HG03520 (cell line): ENCODE results near the gene PDE10A.
"Not testable (repeated sequence)": the region's sequence is repeated elsewhere in the genome, so short reads cannot be mapped to it uniquely, and the experiment has no call there.

Source experiments
- ATAC-seq: cut with Tn5 transposase; IDR thresholded peaks from one replicate; pipeline ENCODE4 v1.9.1; 2021; ENCODE audit warnings: mild to moderate bottlenecking, moderate library complexity; ENCODE audit not compliant: unreplicated experiment

Gene PDE10A

GRCh38 chr6:165628955-165629354, 34.1 kb downstream of the PDE10A start:
- no peak for ATAC-seq

DNA sequence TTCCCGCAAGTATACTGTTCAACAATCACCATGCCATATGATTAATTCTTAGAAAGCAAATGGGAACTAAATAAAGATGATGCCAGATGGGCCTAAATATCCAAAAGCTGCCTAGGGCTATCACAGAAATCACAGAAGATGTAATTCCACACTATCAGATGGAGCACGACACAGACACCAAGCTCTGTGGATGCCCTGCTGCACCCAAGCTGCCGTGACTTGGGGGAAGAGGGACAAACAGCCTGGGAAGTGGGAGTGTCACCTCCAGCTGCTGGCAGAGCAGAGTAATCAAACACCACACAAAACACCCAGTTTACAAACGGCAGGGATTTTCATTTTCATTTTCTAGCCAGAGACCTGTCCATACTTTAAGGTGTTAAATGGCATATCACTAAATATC, 35.7 kb downstream of the PDE10A start:
- no peak for ATAC-seq

DNA sequence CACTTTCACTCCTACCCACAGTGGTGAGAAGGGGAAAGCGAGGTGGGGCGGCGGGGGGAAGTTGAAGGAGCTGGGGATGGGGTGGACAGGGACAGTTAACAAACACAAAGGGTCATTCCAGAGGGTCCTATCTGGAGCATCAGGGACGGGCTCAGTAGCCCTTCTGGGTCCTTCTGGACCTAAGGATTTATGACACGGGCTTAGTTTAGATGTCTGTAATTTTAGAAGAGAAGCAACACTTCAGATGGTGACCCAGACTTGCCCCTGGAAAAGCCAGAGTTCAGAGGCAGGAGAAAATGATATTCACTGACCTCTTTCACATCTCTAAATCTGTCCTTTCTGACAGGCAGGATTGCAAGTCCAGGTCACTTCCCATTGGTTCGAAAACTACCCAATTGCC, 36.3 kb downstream of the PDE10A start:
- no peak for ATAC-seq

- ATAC-seq: no peak
These were observed 38.0 kb downstream of the PDE10A start for GRCh38 chr6:165624871-165625639.

DNA sequence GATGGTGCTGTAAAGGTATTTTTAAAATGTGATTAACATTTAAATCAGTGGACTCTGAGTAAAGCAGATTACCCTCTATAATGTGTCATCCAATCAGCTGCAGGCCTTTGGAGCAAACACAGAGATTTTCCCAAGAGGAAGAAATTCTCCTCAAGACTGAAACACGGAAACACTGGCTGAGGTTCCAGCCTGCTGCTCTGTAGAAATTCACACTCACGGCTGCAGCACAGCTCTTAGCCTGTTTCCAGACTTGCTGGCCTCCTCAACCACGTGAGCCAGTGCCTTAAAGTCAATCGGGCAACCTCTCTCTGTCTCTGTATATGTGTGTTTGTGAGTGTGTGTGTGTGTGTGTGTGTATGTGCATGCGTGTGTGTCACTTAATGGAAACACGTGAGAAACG, 41.1 kb downstream of the PDE10A start:
- ATAC-seq: no peak

DNA sequence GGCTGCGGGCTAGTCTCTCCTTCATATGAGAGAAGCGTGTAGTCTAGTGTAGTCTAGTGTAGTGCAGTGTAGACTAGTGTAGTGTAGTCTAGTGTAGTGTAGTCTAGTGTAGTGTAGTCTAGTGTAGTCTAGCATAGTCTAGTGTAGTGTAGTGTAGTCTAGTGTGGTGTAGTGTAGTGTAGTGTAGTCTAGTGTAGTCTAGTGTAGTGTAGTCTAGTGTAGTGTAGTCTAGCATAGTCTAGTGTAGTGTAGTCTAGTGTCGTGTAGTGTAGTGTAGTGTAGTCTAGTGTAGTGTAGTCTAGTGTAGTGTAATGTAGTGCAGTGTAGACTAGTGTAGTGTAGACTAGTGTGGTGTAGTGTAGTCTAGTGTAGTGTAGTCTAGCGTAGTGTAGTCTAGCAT, 44.1 kb downstream of the PDE10A start:
- ATAC-seq: not testable (repeated sequence)

DNA sequence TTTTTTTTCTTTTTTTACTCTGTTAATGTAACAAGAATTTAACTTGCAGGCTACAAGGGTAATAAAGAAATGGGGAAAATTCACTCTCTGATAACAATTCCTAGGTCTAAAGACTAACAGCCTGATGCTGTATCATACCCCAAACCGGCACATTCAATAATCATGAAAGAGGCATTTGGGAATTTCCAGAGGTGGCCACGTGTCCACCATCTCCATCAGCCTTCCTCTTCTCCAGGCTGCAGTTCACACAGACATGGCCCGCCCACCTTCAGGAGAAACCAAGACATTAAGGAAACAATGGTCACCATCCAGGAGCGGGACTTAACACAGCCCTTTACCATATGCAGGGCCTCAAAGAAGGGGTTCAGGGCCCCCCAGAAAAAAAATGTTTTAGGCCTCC, 44.8 kb downstream of the PDE10A start:
- no peak for ATAC-seq

DNA sequence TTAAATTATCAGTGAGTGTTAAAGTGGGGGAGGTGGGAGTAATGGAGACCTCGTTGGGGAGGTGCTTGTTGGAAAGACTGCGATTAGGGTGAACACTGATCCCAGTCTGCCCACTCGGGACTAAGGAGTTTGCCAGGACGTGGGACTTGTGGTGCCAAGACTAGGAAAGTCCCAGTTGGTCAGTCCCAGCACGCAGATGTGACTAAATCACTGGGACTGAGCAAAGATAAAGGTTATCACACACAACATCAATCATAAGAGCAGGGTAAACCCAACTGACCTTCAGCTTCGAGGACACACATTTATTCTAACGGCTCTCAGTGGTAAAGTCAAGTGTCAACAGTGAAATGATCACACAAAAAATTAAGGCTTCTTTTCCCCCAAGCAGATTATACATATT, 45.5 kb downstream of the PDE10A start:
- ATAC-seq: no peak

- no peak for ATAC-seq
These were observed 46.9 kb downstream of the PDE10A start for GRCh38 chr6:165616116-165616515.

DNA sequence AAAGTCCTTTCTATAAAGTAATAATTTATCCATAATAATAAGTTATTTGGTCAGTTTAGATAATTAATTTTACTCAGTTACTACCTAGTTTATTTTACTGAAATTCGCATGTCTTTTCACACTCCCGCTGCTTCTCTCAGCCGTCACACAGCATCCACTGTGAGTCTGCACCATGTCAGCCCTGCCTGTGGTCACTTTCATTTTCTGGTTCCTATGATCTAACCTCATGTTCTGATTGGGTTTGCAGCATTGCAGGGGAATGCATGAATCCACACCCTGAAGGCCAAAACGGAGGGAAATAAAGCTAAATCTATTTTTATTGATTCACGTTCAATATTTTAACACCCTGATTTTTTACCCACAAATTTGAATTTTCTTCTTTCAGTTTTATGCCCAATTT, 47.4 kb downstream of the PDE10A start:
- ATAC-seq: no peak

DNA sequence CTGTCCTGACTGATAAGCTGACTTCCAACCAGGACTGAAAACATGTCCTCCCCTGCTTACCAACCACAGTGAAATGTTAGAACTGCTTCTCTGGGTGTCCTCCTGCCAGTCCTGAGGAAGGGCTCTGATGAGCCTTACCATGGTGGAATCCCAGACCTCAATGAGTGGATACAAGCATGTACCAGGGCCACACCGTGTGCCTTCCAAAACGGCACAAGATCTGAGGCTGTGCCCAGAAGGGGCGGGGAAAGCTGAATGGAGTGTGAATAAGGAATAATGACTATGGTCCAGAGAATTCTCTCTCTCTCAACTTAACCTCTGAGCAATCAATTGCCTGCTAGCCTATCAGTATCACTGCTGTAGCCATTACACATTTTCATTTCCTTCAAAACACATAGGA, 51.7 kb downstream of the PDE10A start:
- no peak for ATAC-seq

GRCh38 chr6:165608577-165608976, 54.5 kb downstream of the PDE10A start:
- ATAC-seq: not testable (repeated sequence)

DNA sequence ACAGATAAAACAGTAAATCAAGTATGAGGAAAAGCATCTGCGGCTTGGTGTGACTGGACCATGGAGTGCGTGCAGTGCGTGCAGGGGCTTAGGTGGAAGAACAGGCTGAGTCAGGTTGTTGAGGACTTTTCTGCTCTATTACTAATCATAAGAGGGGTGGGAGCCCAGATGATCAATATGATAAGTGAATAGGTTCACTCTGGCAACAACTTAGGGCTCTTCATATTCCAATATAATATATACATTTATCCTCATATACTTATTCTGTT, 56.4 kb downstream of the PDE10A start:
- ATAC-seq: no peak

- ATAC-seq: no peak
These were observed 56.9 kb downstream of the PDE10A start for GRCh38 chr6:165605901-165606739.

- ATAC-seq: no peak
These were observed 57.7 kb downstream of the PDE10A start for GRCh38 chr6:165605182-165605875.

- ATAC-seq: no peak
These were observed 60.8 kb downstream of the PDE10A start for GRCh38 chr6:165602291-165602690.

- ATAC-seq: no peak
These were observed 62.4 kb downstream of the PDE10A start for GRCh38 chr6:165600606-165601005.

DNA sequence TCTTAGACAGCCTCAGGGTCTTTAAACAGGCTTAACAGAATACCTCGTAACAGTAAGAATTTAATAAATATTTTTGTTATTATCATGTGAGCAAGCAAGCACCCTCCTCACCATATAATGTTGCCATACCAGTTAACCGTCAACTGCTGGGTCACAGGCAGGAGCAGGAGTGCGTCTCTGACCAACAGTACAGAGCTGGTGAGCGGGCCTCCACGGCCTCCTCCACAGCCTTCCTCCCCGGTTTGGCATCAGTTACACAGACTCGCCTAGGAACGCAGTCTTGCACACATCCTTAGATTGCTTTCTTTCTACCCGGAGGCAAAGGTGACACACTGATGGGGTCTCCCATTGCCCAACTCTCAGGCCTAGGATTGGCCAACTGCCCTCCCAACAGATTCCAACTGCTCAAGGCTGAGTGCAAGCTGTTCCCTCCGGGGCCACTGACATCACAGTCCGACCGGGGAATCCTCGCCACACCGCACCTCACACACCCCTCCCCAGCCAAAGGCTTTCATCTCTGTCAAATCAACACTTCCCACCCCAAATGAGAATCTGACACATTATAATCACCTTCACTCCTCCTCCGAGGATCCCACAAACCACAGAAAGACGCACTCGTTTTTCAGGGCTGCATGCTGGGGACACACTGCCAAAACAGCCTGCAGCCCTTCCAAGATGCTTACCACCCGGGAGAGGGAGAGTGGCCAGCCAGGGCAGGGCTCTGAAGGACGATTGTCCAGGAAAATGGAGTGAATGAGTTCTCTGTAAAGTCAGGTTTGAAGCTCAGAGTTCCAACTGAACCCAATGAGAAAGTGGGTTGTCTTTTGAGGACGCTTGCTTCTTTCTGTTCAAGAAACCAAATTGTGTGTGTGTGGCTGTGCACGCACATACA, 63.2 kb downstream of the PDE10A start:
- ATAC-seq: no peak

GRCh38 chr6:165599121-165599520, 63.9 kb downstream of the PDE10A start:
- ATAC-seq: no peak

DNA sequence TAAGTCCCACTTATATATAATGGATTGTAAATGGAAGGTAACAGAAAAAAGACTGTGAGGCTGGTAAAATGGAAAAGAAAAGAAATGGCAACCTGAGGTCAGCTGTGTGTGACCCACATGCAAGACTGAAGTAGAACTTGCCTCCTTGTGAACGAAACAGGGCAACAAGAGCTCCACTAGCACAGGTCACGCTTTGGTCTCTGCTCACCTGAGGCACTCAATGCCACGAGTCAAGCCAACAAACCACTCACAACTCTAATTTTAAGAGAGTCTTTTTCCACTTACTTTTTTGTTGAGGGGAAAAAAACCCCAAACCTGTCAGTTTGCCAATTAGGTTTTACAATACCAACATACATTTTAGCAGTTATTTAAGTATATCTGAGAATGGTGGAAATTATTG, 65.2 kb downstream of the PDE10A start:
- ATAC-seq: no peak
